ENCODE results near the gene STK35.

DNA sequence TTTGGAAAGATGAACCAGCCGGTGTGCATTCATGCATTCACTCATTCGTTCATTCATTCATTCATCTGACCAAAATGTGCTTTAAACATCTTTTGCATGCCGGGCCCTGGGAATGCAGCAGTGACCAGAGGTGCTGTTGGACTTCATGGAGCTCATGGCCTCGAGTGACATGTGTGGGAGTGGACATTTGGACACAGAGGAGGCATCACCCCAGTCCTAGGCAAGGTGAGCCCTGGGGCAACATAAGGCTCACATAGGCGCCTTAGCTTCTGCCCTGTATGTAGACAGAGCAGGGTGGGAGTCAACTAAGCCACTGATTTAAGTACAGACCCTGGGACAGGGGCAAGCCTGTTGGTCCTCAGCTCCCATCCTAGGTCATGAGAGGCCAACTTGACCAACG, 71.6 kb downstream of the STK35 start:
- TF ChIP-seq, protein P1, sequence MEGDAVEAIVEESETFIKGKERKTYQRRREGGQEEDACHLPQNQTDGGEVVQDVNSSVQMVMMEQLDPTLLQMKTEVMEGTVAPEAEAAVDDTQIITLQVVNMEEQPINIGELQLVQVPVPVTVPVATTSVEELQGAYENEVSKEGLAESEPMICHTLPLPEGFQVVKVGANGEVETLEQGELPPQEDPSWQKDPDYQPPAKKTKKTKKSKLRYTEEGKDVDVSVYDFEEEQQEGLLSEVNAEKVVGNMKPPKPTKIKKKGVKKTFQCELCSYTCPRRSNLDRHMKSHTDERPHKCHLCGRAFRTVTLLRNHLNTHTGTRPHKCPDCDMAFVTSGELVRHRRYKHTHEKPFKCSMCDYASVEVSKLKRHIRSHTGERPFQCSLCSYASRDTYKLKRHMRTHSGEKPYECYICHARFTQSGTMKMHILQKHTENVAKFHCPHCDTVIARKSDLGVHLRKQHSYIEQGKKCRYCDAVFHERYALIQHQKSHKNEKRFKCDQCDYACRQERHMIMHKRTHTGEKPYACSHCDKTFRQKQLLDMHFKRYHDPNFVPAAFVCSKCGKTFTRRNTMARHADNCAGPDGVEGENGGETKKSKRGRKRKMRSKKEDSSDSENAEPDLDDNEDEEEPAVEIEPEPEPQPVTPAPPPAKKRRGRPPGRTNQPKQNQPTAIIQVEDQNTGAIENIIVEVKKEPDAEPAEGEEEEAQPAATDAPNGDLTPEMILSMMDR (IDR thresholded peaks at IDR 0.05) = no peak
- no peak for TF ChIP-seq ZFX (IDR thresholded peaks at IDR 0.05; ENCODE audit: borderline replicate concordance)
